Fibroblast of mammary gland (primary cell): ENCODE data around the gene MYO18B.
"Not testable (repeated sequence)": the region's sequence is repeated elsewhere in the genome, so short reads cannot be mapped to it uniquely, and the experiment has no call there.

Experiments
- DNase-seq: peaks from one replicate; pipeline ENCODE4 v3.0.0-alpha.2; 2010; ENCODE audit warnings: low read depth
- H3K4me3 ChIP-seq: 2 replicates; pipeline ENCODE4 v1.5.1; 2011; ENCODE audit warnings: low read depth, mild to moderate bottlenecking, low read length, moderate library complexity; ENCODE audit not compliant: control insufficient read depth
- TF ChIP-seq, protein P1 (sequence below): conservative IDR thresholded peaks from 2 replicates; pipeline ENCODE4 v1.5.1; 2011; ENCODE audit warnings: low read depth, low read length, inconsistent platforms; ENCODE audit not compliant: control insufficient read depth, insufficient read depth

The MYO18B gene

DNA sequence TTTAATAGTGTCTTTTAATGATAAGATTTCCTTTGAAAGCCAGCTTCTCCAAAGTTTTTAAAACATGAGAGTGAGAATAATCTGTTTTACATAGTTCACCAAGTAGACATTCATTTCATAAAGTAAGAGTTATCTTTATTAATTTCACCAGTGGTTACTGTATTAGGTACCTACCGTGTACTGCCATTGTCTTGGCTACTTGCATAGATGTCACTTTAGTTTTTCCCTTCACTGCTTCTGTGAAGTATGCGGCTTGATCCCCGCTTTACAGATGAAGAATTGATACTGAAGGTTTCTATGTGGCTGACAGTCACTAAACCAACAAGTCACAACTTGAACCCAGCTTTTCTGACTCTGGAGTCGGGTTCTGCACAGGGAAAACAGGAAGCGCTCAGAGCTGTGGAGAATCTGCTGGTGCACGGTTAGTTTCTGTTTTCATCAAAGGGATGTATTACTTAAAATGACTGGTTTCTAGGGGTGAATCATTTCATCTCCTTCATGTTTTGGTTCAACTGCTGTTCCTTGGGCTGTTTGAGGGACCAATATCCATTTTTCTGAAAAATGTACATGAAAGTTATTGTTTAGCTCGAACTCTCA, 39.3 kb upstream of the MYO18B start:
- TF ChIP-seq, protein P1, sequence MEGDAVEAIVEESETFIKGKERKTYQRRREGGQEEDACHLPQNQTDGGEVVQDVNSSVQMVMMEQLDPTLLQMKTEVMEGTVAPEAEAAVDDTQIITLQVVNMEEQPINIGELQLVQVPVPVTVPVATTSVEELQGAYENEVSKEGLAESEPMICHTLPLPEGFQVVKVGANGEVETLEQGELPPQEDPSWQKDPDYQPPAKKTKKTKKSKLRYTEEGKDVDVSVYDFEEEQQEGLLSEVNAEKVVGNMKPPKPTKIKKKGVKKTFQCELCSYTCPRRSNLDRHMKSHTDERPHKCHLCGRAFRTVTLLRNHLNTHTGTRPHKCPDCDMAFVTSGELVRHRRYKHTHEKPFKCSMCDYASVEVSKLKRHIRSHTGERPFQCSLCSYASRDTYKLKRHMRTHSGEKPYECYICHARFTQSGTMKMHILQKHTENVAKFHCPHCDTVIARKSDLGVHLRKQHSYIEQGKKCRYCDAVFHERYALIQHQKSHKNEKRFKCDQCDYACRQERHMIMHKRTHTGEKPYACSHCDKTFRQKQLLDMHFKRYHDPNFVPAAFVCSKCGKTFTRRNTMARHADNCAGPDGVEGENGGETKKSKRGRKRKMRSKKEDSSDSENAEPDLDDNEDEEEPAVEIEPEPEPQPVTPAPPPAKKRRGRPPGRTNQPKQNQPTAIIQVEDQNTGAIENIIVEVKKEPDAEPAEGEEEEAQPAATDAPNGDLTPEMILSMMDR, result no peak
- no peak for DNase-seq
- no peak overlapping the region for H3K4me3 ChIP-seq

DNA sequence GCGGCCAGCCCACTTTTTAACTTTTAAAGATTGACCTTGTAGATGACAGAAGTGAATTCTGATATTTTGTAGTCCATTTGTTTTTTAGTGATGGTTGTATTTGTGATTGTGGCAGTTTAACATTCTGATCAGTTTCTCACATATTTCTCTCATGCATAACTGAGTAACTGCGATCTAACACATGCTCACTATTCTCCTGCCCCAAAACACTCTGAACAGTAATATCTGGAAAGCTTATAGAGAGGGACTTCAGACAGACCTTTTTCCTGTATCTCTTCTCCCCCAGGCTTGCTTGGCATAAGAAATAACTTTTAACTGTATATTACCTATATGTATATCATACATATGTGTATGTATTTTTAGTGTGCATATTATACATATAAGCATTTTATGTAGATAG, 37.3 kb upstream of the MYO18B start:
- no peak for DNase-seq
- TF ChIP-seq, protein P1, result no peak
- H3K4me3 ChIP-seq, result no peak overlapping the region

DNA sequence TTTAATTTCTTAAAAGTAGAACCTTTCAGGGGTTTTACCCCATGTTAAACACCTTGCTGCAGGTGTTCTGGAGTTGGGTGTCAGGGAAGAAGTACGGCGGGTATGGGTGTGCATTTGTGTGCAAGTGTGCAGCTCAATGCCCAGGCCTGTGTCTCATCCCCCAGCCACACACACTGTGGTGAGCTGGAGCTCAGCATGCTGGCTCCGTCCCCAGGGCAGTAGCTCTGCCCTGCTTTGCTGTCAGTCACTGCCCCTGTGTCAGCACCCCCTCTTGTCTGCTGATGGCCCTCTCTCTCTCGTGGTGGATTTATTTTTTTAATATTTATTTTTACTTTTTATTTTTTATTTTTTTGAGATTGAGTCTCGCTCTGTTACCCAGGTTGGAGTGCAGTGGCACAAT, 35.8 kb upstream of the MYO18B start:
- no peak overlapping the region for H3K4me3 ChIP-seq
- TF ChIP-seq, protein P1, result no peak
- no peak for DNase-seq

DNA sequence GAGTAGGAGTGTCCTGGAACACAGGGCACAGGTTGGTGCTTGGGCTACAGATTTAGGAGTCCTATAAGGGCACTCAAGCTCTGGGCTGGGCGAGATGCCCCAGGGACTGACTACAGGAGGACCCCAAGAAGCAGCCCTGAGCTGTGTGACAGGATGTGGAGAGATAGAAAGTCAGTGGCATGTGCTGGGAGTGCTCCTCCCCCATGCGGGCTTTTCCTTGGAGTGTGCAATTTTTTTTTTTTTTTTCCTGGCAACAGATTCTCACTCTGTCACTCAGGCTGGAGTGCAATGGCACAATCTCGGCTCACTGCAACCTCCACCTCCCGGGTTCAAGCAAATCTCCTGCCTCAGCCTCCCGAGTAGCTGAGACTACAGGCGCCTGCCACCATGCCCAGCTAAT, 33.6 kb upstream of the MYO18B start:
- not testable (repeated sequence) for DNase-seq, H3K4me3 ChIP-seq

DNA sequence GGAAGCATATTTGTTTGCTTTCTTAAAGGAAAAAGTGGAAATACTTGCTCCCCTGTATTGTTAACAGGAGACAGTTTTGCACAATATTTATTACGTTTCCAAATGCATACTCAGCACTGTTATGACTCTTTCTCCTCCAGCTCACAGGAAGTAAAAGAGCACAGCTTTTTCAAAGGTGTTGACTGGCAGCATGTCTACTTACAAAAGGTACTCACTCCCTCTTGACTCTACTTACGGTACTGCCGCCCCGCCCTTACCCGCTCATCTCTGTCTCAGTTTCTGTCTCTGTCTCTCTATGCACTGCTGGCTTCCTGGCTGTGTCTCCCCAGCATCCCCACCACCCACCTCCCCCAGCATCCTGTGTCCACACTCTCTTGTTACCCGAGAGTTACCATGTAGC, 32.2 kb upstream of the MYO18B start:
- TF ChIP-seq, protein P1, result no peak
- no peak overlapping the region for H3K4me3 ChIP-seq
- DNase-seq, result no peak

DNA sequence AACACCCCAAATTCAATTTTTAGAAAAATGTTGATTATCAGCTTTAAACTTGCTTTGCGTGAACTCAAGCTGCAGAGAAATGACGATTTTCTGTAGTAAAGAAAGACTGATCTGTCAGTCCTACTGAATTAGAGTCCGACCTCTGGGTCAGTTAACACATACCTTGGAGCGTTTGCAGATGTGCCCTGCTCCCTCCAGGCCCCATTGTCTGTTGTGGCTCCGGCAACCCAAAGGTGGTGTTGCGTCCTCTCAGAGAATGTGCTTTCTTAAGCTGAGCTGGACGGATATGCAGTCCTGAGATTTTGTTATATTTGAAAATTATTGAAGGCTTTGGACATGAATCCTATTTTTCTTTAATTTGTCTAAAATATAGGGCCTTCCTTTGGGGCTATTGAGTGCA, 31.5 kb upstream of the MYO18B start:
- TF ChIP-seq, protein P1, result no peak
- no peak for DNase-seq
- no peak overlapping the region for H3K4me3 ChIP-seq

DNA sequence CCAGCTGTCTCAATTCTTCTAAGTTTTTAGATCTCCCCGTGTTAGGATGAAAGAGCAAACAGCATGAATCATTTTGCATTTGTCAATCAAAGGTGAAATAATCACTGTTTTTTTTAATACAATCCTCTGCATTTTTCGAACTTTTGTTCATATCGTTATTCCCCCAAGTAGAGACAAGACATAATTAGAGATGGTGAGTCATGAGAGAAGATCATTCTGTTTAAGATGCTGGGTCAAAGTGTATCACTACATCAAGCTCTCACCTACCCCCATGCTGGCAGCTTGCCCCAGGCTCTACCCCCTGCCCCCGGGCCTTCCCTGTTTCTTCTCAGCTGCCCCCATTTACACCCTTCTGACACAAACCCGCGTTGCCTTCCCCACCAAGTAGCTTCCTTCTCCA, 30.5 kb upstream of the MYO18B start:
- no peak for DNase-seq
- TF ChIP-seq, protein P1, result no peak
- no peak overlapping the region for H3K4me3 ChIP-seq
